Activated CD8-positive, alpha-beta memory T cell treated with anti-CD3 and anti-CD28 coated beads, Interleukin-2, amount 10 ng/mL, durations not matched to agents 7 days and 5 days (primary cell): ENCODE data around the gene NAA80. TPM values are rescaled to one million over a fixed set of nuclear protein-coding genes. Genes with fewer than 3 reads are reported as not detected.

ENCODE experiments used
- ATAC-seq: fragments of 150-1000 bp; cut with Tn5 transposase; one replicate; pipeline ENCODE4 v1.10.0; 2021; ENCODE audit warnings: moderate library complexity
- CTCF ChIA-PET: fragments of 350-600 bp; sonication (Branson Sonifier 250); formaldehyde crosslinking; loops from one replicate; lab custom pipeline; 2021; ENCODE audit warnings: antibody characterized with exemption; lab: Charles Lee
- DNase-seq: peaks from one replicate; pipeline ENCODE4 v3.0.0-alpha.2; 2020
- H3K27ac Mint-ChIP-seq: one replicate; pipeline ENCODE4 v1.8.0; 2021; ENCODE audit warnings: mild to moderate bottlenecking, mixed read lengths
- H3K27me3 Mint-ChIP-seq: one replicate; pipeline ENCODE4 v1.8.0; 2021; ENCODE audit warnings: mixed read lengths
- H3K36me3 Mint-ChIP-seq: one replicate; pipeline ENCODE4 v1.8.0; 2021; ENCODE audit warnings: mild to moderate bottlenecking, mixed read lengths
- H3K4me1 Mint-ChIP-seq: one replicate; pipeline ENCODE4 v1.8.0; 2021; ENCODE audit warnings: mixed read lengths
- H3K4me3 Mint-ChIP-seq: one replicate; pipeline ENCODE4 v1.8.0; 2021; ENCODE audit warnings: mild to moderate bottlenecking, moderate library complexity, mixed read lengths
- H3K9me3 Mint-ChIP-seq: one replicate; pipeline ENCODE4 v1.8.0; 2022; ENCODE audit warnings: low read depth, mixed read lengths
- total RNA-seq, 2 experiments: library from RNA; stranded (reverse); gene quantifications; one replicate each; pipeline ENCODE4 v1.2.3, GENCODE V29; 2021

NAA80 gene, protein sequence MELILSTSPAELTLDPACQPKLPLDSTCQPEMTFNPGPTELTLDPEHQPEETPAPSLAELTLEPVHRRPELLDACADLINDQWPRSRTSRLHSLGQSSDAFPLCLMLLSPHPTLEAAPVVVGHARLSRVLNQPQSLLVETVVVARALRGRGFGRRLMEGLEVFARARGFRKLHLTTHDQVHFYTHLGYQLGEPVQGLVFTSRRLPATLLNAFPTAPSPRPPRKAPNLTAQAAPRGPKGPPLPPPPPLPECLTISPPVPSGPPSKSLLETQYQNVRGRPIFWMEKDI
- 10 to 100 TPM; 23.1 to 37.3 TPM for total RNA-seq

DNA sequence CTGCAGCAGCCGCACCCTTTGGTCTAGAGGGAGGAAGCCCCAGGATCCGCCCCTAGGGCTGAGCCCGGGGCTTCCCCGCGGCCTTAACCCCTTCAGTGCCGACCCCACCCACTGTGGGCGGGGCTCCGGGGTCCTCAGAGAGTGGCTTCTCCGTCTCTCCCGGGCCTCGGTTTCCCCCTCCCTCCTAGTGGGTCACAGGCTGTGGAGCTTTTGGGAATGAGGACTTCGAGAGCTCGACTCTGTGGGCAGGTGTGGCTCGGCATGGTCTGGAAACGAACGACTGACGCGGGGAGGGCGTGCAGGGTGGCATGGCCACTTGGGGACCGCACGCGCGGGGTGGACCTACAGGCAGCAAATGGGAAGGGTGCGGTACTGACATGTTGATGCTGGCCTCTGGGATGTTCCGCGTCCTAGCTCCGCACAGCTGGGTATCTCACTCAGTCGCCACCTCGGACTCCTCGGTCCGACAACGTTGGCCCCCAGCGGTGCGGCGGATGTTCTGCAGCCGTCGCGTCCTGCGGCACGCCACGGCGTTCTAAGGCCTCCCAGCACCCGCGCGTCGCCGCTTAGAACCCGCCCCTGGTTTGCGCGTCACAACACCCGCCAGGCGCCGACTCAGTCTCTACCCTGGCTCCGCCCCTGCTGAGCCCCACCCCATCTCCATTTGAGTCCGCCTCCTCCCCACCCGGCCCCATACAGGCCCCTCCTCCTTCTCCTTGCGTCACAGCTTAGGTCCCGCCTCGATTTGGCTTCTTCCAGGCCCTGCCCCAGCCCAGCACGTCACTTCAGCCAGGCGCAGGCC lies at the start of gene NAA80, which contains the start of gene HYAL3:
Gene NAA80 (minus strand): TSS at position 570 of the 802 bp plus-strand sequence. CDS start 1,942 bp downstream, outside the sequence.
Gene HYAL3 (minus strand): TSS at position 570 of the 802 bp plus-strand sequence. CDS start 3,803 bp downstream, outside the sequence.
- DNase-seq (peak; percentile 100), ATAC-seq (peak; percentile 84)
- H3K36me3 Mint-ChIP-seq, result peaks cover 5% of the 10 kb centered on the region
- peak within 1 kb of the TSS; percentile 96 for H3K4me3 Mint-ChIP-seq
- H3K4me1 Mint-ChIP-seq, result peaks cover 23% of the 10 kb centered on the region
- no peaks in the 10 kb centered on the region for H3K9me3 Mint-ChIP-seq
- no peaks in the 10 kb centered on the region for H3K27me3 Mint-ChIP-seq
- CTCF ChIA-PET, result interaction anchor here (0.7 to 17.4 kb wide), 21 partner anchors 10 to 292 kb away, joined by 3 to 266 read pairs (median 4); partner anchors contain the start of genes HYAL2, RASSF1 and TUSC2
- H3K27ac Mint-ChIP-seq, result peak within 1 kb of the TSS; percentile 99

DNA sequence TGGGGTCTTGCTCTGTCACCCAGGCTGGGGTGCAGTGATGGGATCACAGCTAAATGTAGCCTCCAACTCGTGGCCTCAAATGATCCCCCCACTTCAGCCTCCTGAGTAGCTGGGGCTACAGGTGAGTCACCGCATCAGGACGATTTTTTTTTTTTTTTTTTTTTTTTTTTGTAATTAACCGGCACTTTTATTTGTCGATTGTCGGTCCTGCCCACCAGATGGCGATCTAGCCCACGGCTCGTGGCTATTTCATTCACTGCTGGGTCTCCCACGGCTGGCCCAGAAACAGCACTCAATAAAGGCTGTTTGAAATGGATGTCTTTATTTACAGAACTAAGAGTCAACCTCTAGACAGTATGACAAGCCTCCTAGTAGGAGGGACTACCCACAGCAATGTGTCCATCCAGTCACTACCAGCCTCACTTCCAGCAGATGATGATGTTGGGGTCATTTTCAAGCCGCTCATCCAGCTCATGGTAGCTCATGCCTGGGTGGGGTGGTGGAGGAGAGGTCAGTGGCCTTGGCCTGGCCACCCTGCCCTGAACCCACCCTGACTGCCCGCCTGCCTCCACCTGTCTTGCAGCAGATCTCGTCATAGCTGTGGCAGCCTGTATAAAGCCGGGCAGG lies 48.1 kb upstream of the NAA80 start:
- CTCF ChIA-PET, result interaction anchor here (0.6 to 8.3 kb wide), 19 partner anchors 10 to 266 kb away, joined by 3 to 64 read pairs (median 4); partner anchors contain the start of genes HEMK1, HYAL3, NAA80 and TUSC2
- Mint-ChIP-seq H3K36me3 (peaks cover 13% of the 10 kb centered on the region), H3K9me3 (no peaks in the 10 kb centered on the region), H3K27me3 (no peaks in the 10 kb centered on the region), H3K4me1 (peaks cover 79% of the 10 kb centered on the region), H3K4me3 (no peak overlapping the region), H3K27ac (peak overlapping the region; percentile 67)
- peak; percentile 86 for DNase-seq
- no peak for ATAC-seq

DNA sequence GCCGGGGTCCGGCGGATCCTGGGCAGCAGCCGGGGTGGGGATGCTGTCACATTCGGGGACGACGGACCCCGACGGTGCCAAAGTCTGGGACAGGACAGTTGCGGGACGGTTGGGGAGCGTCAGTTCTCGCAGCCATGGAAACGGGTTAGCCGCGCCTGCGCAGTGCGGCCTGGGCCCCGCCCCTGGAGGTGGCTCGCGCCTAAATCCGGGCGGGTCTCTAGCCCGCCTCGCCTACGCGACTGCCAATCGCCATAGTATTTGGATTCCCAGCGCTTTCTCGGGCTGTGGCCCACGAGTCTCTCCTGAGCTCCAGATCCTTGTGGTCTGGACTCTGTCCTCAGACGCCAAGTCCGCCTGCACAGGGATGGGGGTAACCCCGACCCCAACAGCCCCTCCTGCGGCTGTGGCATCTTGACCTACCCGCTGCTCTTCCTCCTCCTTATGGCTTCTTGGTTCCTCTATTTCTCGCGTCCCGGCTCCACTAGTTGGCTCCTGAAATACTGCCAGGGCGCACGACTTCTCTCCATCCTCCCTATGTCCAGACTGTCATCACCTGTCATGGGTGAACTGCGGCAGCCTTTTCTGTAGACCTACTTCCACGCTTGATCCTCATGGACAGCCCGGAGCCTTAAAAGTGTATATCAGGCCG lies 46.5 kb upstream of the NAA80 start, which contains the start of gene ZMYND10:
Gene ZMYND10 (minus strand): TSS at position 147 of the 649 bp plus-strand sequence. CDS start 153 bp downstream, outside the sequence.
- DNase-seq (peak; percentile 87), ATAC-seq (peak; percentile 21)
- Mint-ChIP-seq H3K36me3 (peaks cover 12% of the 10 kb centered on the region), H3K9me3 (no peaks in the 10 kb centered on the region), H3K4me3 (peak within 1 kb of the TSS; percentile 55), H3K4me1 (peaks cover 84% of the 10 kb centered on the region), H3K27me3 (no peaks in the 10 kb centered on the region), H3K27ac (peak within 1 kb of the TSS; percentile 70)
- CTCF ChIA-PET, result interaction anchor here (1.3 to 8.3 kb wide), 5 partner anchors 8 to 227 kb away, joined by 3 to 64 read pairs (median 6); no protein-coding TSS in a partner anchor

DNA sequence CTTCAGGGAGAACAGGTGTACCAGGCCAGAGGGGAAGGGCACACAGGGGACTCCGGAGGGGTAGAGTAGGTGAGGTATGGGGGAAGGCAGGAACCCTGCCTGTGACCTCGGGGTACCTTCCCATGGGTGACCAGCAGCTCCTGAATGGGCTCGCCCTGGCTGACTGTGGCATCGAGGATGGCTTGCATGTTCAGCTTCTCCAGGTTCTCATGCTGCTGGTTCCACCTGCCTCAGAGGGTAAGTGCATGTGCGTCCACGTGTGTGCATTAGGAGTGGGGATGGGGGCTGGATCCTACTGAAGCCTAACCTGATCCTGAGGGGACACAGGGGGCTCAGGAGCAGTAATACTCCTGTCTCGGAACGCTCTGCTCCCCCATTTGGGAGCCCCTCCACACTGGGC lies 45.8 kb upstream of the NAA80 start:
- Mint-ChIP-seq H3K4me3 (peak overlapping the region; percentile 55), H3K27me3 (no peaks in the 10 kb centered on the region), H3K27ac (no peak overlapping the region), H3K36me3 (peaks cover 14% of the 10 kb centered on the region), H3K9me3 (no peaks in the 10 kb centered on the region), H3K4me1 (peaks cover 78% of the 10 kb centered on the region)
- CTCF ChIA-PET, result interaction anchor here (1.0 to 8.3 kb wide), 6 partner anchors 8 to 228 kb away, joined by 3 to 64 read pairs (median 3); no protein-coding TSS in a partner anchor
- no peak for ATAC-seq
- no peak for DNase-seq

DNA sequence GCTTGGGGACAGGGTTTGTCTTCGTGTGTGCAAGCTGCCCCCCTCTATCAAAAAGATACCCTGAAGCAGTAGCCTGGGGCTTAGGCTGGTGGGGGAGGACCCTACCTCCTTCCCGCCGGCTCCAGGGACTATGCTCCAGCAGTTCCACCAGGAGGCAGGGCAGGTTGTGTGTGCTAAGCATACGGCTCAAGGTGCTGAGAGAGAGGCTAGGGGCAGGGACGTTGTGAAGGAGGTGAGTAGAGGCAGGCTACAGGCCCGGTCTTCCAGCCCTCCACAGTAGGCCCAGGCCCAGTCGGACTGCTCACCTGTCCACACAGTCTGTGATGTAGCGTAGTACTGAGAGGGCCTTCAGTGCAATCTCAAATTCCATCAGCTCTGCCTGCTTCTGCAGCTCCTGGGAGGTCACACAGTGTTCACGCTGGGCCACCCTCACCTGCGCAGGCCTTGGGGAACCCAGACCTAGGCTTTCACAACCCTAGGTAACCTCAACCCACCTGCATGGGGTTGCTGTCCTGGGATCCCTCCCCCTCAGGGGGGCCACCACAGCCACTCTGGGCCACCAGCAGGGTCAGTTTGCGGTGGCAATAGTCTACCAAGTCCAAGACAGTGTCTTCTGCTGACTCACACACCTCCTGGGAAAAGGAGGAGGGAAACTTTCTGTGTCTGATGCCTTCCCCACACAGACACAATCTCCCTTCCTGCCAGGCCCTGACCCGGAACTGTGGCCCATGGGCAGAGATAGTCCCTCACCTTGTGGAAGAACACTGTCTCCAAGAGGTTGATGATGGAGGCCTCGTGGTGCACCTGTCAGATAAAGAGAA lies 43.8 kb upstream of the NAA80 start:
- no peaks in the 10 kb centered on the region for H3K9me3 Mint-ChIP-seq
- H3K27ac Mint-ChIP-seq, result peak overlapping the region; percentile 68
- peaks cover 24% of the 10 kb centered on the region for H3K36me3 Mint-ChIP-seq
- H3K4me1 Mint-ChIP-seq, result peaks cover 58% of the 10 kb centered on the region
- DNase-seq (no peak), ATAC-seq (no peak)
- no peaks in the 10 kb centered on the region for H3K27me3 Mint-ChIP-seq
- no peak overlapping the region for H3K4me3 Mint-ChIP-seq
- CTCF ChIA-PET, result interaction anchor here (0.7 to 8.3 kb wide), 3 partner anchors 14 to 199 kb away, joined by 3 to 64 read pairs (median 4); no protein-coding TSS in a partner anchor

DNA sequence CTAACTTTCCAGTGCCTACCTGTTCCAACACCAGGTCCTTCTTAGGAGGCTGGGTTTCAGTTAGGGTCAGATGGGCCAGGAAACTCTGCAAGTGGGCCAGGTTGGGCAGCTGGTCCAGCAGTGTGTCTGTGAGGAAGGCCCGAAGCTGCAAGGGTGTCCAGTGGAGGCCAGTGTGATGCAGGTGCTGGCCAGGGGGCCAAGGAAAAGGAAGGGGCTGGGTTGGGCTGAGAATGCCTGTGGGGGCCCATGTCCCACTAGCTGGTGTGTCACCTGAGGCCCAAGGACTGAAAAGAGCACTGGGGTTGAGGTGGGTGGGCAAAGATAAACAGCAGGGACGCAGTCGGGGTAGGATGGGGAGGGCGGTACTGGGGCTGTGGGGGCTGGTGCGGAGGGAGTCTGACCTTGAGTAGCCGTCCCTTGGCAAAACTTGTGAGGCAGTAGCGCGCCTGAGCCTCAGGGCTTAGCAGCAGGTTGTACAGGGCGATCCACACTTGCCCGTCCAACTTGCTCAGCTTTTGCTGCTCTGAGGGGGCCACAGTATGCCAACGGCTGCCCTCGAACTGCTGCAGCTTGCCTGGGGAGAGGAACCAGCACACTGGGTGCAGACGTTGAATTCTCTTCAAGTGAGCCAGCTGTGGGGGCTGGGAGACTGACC lies 42.9 kb upstream of the NAA80 start:
- H3K4me3 Mint-ChIP-seq, result peak overlapping the region; percentile 92
- CTCF ChIA-PET, result interaction anchor here (0.7 to 2.4 kb wide), 6 partner anchors 11 to 230 kb away, joined by 3 to 6 read pairs (median 4); no protein-coding TSS in a partner anchor
- no peak for DNase-seq
- no peak for ATAC-seq
- H3K27ac Mint-ChIP-seq, result peak overlapping the region; percentile 68
- peaks cover 49% of the 10 kb centered on the region for H3K4me1 Mint-ChIP-seq
- no peaks in the 10 kb centered on the region for H3K9me3 Mint-ChIP-seq
- H3K27me3 Mint-ChIP-seq, result no peaks in the 10 kb centered on the region
- peaks cover 29% of the 10 kb centered on the region for H3K36me3 Mint-ChIP-seq

DNA sequence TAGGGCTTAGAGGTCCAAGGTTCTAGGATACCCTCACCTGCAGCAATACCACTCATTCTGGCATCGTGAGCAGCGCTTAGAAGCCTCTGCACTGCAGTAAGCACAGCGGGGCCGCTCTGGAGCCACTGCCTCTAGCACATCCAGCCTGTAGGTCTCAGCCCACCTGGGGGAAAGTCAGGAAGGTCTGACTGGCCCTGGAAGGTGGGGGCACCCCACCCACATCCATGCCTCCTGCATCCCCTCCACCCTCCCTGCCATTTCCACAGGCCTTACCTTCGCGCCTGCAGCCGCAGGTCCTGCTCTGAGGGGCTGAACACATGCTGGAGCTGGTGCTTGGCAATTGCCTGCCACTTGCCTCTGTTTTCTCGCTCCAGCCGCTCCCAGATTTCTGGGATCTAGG lies 42.3 kb upstream of the NAA80 start:
- H3K4me3 Mint-ChIP-seq, result peak overlapping the region; percentile 92
- H3K4me1 Mint-ChIP-seq, result peaks cover 48% of the 10 kb centered on the region
- ATAC-seq, result peak; percentile 3
- H3K27me3 Mint-ChIP-seq, result no peaks in the 10 kb centered on the region
- H3K9me3 Mint-ChIP-seq, result no peaks in the 10 kb centered on the region
- peak overlapping the region; percentile 94 for H3K27ac Mint-ChIP-seq
- no peak for DNase-seq
- H3K36me3 Mint-ChIP-seq, result peaks cover 32% of the 10 kb centered on the region
- CTCF ChIA-PET, result interaction anchor here (1.1 to 2.4 kb wide), 8 partner anchors 8 to 268 kb away, joined by 3 to 8 read pairs (median 5); partner anchors contain the start of genes HYAL3 and NAA80

DNA sequence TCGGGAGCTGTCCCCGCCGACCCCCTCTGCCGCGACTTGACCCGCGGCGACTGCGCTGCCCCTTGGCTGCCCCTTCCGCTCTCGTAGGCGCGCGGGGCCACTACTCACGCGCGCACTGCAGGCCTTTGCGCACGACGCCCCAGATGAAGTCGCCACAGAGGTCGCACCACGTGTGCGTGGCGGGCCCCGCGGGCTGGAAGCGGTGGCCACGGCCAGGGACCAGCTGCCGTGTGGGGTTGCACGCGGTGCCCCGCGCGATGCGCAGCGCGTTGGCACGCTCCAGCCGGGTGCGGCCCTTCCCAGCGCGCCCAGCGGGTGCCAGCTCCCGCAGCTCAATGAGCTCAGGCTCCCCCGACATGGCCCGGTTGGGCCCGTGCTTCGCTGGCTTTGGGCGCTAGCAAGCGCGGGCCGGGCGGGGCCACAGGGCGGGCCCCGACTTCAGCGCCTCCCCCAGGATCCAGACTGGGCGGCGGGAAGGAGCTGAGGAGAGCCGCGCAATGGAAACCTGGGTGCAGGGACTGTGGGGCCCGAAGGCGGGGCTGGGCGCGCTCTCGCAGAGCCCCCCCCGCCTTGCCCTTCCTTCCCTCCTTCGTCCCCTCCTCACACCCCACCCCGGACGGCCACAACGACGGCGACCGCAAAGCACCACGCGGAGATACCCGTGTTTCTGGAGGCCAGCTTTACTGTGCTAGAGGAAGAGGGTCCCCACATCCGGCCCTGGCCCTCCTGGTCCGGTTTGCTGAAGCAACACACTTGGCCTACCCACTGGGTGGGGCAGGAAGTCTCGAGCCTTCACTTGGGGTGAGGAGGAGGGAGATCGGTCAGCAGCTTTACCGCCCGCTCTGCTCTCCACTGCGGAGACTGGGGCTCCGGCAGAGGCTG lies 41.5 kb upstream of the NAA80 start, which contains the start of gene RASSF1:
Gene RASSF1 (minus strand): TSS at position 389 of the 882 bp plus-strand sequence. CDS start 31 bp downstream, at position 358.
- H3K4me1 Mint-ChIP-seq, result peaks cover 49% of the 10 kb centered on the region
- peak within 1 kb of the TSS; percentile 92 for H3K4me3 Mint-ChIP-seq
- no peaks in the 10 kb centered on the region for H3K9me3 Mint-ChIP-seq
- peak within 1 kb of the TSS; percentile 94 for H3K27ac Mint-ChIP-seq
- H3K27me3 Mint-ChIP-seq, result no peaks in the 10 kb centered on the region
- DNase-seq, result peak; percentile 98
- H3K36me3 Mint-ChIP-seq, result peaks cover 38% of the 10 kb centered on the region
- peak; percentile 57 for ATAC-seq
- CTCF ChIA-PET, result interaction anchor here (0.7 to 2.4 kb wide), 12 partner anchors 8 to 269 kb away, joined by 3 to 8 read pairs (median 4); partner anchors contain the start of genes HYAL3 and NAA80

DNA sequence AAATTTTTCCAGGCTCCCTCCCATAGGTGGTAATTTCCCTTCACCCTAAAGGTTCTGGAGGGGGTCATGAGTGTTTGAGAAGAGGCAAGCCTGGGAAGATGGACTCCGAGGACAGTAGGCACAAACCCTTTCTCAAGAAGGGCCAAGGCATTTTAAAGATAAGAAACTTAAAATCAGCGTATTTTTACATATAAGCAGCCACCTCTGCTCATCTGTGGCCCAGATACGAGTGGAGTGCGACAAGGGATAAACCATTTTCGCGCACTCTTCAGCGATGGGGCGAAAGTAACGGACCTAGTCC lies 40.9 kb upstream of the NAA80 start:
- Mint-ChIP-seq H3K27ac (peak overlapping the region; percentile 94), H3K4me1 (peaks cover 49% of the 10 kb centered on the region), H3K27me3 (no peaks in the 10 kb centered on the region), H3K4me3 (peak overlapping the region; percentile 92), H3K36me3 (peaks cover 44% of the 10 kb centered on the region), H3K9me3 (no peaks in the 10 kb centered on the region)
- DNase-seq, result no peak
- CTCF ChIA-PET, result interaction anchor here (0.7 to 9.2 kb wide), 11 partner anchors 9 to 270 kb away, joined by 3 to 91 read pairs (median 6); partner anchors contain the start of genes CISH, HYAL2, HYAL3 and NAA80
- ATAC-seq, result no peak

DNA sequence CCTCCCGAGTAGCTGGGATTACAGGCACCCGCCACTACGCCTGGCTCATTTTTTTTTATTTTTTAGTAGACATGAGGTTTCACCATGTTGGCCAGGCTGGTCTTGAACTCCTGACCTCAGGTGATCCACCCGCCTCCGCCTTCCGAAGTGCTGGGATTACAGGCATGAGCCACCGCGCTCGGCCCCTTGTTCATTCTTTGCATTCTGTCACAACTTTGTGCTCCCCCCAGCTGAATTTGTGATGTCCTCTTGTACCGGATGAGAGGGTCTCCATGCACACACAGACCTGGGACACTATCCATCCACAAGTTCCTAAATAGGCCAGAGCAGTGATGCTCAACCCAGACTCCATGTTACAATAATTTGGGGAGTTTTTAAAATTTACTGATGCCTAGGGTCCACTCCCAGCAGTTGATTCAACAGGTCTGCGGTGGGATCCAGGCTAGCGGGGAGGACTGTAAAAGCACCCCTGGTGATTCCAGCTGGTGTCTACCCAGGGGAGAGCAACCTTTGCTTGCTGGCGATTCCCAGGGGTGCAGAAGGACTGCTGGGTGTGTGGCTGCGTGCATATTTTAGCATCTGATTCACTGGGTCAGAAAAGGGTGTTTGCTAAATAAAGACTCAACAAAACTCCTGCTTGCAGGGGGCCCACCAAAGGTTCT lies 40.4 kb upstream of the NAA80 start:
- Mint-ChIP-seq H3K4me1 (peaks cover 49% of the 10 kb centered on the region), H3K27me3 (no peaks in the 10 kb centered on the region), H3K9me3 (no peaks in the 10 kb centered on the region), H3K36me3 (peaks cover 46% of the 10 kb centered on the region), H3K4me3 (peak overlapping the region; percentile 92), H3K27ac (peak overlapping the region; percentile 94)
- DNase-seq (no peak), ATAC-seq (no peak)
- CTCF ChIA-PET, result interaction anchor here (0.7 to 9.2 kb wide), 10 partner anchors 10 to 271 kb away, joined by 3 to 91 read pairs (median 8); partner anchors contain the start of genes CISH, CYB561D2, HYAL2 and HYAL3
